ENCODE data around the gene SEPTIN2. TPM values are rescaled to one million over a fixed set of nuclear protein-coding genes. Genes with fewer than 3 reads are reported as not detected.

SEPTIN2 gene
- total and polyA plus RNA-seq, 10 of the 15 experiments (the other 5 are each of a cell fraction or from before 2014, with no cell fraction given), result 169 to 474 (median 269) TPM

DNA sequence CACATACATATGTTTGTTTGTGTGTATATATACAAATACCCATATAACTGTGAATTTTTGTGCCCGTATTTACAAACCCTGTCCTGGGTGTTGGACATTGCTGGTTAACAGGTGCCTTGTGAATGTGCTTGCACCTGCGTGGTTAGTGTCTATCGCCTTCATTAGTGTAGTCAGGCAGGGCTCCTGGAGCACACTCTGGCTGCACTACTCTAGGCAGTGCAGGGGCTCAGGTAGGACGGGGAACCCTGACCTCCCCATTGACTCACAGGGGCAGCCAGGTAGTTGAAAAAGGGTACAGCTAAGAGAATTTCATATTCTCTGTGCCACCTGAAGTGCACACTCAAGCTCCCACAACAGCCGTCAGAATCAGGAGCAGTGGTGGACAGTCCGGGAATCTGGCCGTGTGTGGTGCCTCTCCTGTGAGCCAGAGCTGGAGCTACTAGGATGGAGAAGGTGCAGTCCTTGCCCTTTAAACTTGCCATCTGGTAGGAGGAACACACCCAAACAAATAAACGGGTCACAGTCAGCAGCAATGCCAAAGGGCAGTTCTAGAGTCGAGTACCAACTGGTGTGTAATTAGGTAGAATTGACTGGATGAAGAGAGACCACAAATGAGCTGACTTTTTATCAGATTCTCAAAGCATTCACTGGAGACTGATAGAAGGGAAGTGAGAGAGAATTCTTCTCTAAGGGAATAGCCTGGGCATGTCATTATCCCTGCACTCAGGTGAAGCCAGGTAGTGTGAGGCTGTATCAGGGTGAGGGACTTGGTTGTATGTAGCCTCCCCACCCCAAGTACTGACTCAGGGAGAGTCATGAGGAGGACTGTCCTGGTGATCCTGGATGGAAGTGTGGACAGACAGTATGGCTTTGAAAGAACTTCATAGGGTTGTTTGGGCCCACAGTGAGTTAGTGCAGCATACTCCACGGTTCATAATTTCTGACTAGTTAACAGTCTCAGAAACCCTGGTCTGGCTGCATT lies 84.5 kb downstream of the SEPTIN2 start (continued):
- TF ChIP-seq TCF7 (IDR thresholded peaks at IDR 0.05; ENCODE audit: borderline replicate concordance), result no peak

Other genes with a start within 250 kb of the SEPTIN2 start
Only the 7 nearest of the 8 such genes appear.
- gene MTERF4, start 213.6 kb upstream of the SEPTIN2 start, total RNA-seq (2014; rRNA removed), result 35.5 and 37.5 TPM in 2 replicates
- gene MTERF4, start 213.6 kb upstream of the SEPTIN2 start, total RNA-seq (2014; rRNA removed; fragmentation: Illumina TruSeq; extraction: Trizol), result 52.0 and 56.3 TPM in 2 replicates
- 35.2 and 38.7 TPM in 2 replicates for gene MTERF4, start 213.6 kb upstream of the SEPTIN2 start, total RNA-seq (2021)
- gene MTERF4, start 213.6 kb upstream of the SEPTIN2 start, polyA plus RNA-seq (2011; rRNA removed), result 63.6 and 66.4 TPM in 2 replicates
- gene MTERF4, start 213.6 kb upstream of the SEPTIN2 start, polyA plus RNA-seq (2014; fragmentation: Illumina TruSeq; extraction: Trizol), result 69.1 and 85.4 TPM in 2 replicates
- gene MTERF4, start 213.6 kb upstream of the SEPTIN2 start, polyA plus RNA-seq (2014; fragmentation: Nextera tagmentation; extraction: Ambion mirVana), result 10 to 100 TPM; 36.7 to 45.0 TPM
- gene MTERF4, start 213.6 kb upstream of the SEPTIN2 start, polyA plus RNA-seq (2014; rRNA removed), result 66.8 and 68.2 TPM in 2 replicates
- 10 to 100 TPM; 44.7 to 46.0 TPM for gene MTERF4, start 213.6 kb upstream of the SEPTIN2 start, polyA plus RNA-seq (2016; fragmentation: Nextera tagmentation; extraction: Ambion mirVana)
- 32.6 and 35.2 TPM in 2 replicates for gene PASK, start 166.5 kb upstream of the SEPTIN2 start, total RNA-seq (2014; rRNA removed)
- gene PASK, start 166.5 kb upstream of the SEPTIN2 start, total RNA-seq (2014; rRNA removed; fragmentation: Illumina TruSeq; extraction: Trizol), result 21.7 and 21.8 TPM in 2 replicates
- gene PASK, start 166.5 kb upstream of the SEPTIN2 start, total RNA-seq (2021), result 49.6 and 54.9 TPM in 2 replicates
- 59.4 and 62.2 TPM in 2 replicates for gene PASK, start 166.5 kb upstream of the SEPTIN2 start, polyA plus RNA-seq (2011; rRNA removed)
- gene PASK, start 166.5 kb upstream of the SEPTIN2 start, polyA plus RNA-seq (2014; fragmentation: Illumina TruSeq; extraction: Trizol), result 24.3 and 29.5 TPM in 2 replicates
- gene PASK, start 166.5 kb upstream of the SEPTIN2 start, polyA plus RNA-seq (2014; fragmentation: Nextera tagmentation; extraction: Ambion mirVana), result 10 to 100 TPM in 1 of 2 experiments, 1 to 10 TPM in 1; 9.6 to 10.8 TPM
- gene PASK, start 166.5 kb upstream of the SEPTIN2 start, polyA plus RNA-seq (2014; rRNA removed), result 36.7 and 42.0 TPM in 2 replicates
- gene PASK, start 166.5 kb upstream of the SEPTIN2 start, polyA plus RNA-seq (2016; fragmentation: Nextera tagmentation; extraction: Ambion mirVana), result 10 to 100 TPM; 25.0 to 27.6 TPM
- gene PPP1R7, start 165.5 kb upstream of the SEPTIN2 start, total RNA-seq (2014; rRNA removed), result 78.5 and 88.0 TPM in 2 replicates
- 85.7 and 87.8 TPM in 2 replicates for gene PPP1R7, start 165.5 kb upstream of the SEPTIN2 start, total RNA-seq (2014; rRNA removed; fragmentation: Illumina TruSeq; extraction: Trizol)
- gene PPP1R7, start 165.5 kb upstream of the SEPTIN2 start, total RNA-seq (2021), result 76.9 and 84.3 TPM in 2 replicates
- 123 and 157 TPM in 2 replicates for gene PPP1R7, start 165.5 kb upstream of the SEPTIN2 start, polyA plus RNA-seq (2011; rRNA removed)
- gene PPP1R7, start 165.5 kb upstream of the SEPTIN2 start, polyA plus RNA-seq (2014; fragmentation: Illumina TruSeq; extraction: Trizol), result 146 and 167 TPM in 2 replicates
- 10 to 100 TPM; 81.4 to 82.8 TPM for gene PPP1R7, start 165.5 kb upstream of the SEPTIN2 start, polyA plus RNA-seq (2014; fragmentation: Nextera tagmentation; extraction: Ambion mirVana)
- 91.5 and 99.6 TPM in 2 replicates for gene PPP1R7, start 165.5 kb upstream of the SEPTIN2 start, polyA plus RNA-seq (2014; rRNA removed)
- gene PPP1R7, start 165.5 kb upstream of the SEPTIN2 start, polyA plus RNA-seq (2016; fragmentation: Nextera tagmentation; extraction: Ambion mirVana), result 100 to 1,000 TPM; 169 to 174 TPM
- 0.49 and 0.56 TPM in 2 replicates for gene ANO7, start 127.2 kb upstream of the SEPTIN2 start, total RNA-seq (2014; rRNA removed)
- 0.18 and 0.22 TPM in 2 replicates for gene ANO7, start 127.2 kb upstream of the SEPTIN2 start, total RNA-seq (2014; rRNA removed; fragmentation: Illumina TruSeq; extraction: Trizol)
- gene ANO7, start 127.2 kb upstream of the SEPTIN2 start, total RNA-seq (2021), result 0.88 and 1.4 TPM in 2 replicates
- 0.56 and 1.2 TPM in 2 replicates for gene ANO7, start 127.2 kb upstream of the SEPTIN2 start, polyA plus RNA-seq (2011; rRNA removed)
- gene ANO7, start 127.2 kb upstream of the SEPTIN2 start, polyA plus RNA-seq (2014; fragmentation: Illumina TruSeq; extraction: Trizol), result 0.24 and 0.35 TPM in 2 replicates
- gene ANO7, start 127.2 kb upstream of the SEPTIN2 start, polyA plus RNA-seq (2014; fragmentation: Nextera tagmentation; extraction: Ambion mirVana), result under 1 TPM; 0.08 to 0.11 TPM
- 0.47 and 1.1 TPM in 2 replicates for gene ANO7, start 127.2 kb upstream of the SEPTIN2 start, polyA plus RNA-seq (2014; rRNA removed)
- under 1 TPM; 0.40 to 0.50 TPM for gene ANO7, start 127.2 kb upstream of the SEPTIN2 start, polyA plus RNA-seq (2016; fragmentation: Nextera tagmentation; extraction: Ambion mirVana)
- 275 and 279 TPM in 2 replicates for gene HDLBP, start 253 bp upstream of the SEPTIN2 start, total RNA-seq (2014; rRNA removed)
- 233 and 234 TPM in 2 replicates for gene HDLBP, start 253 bp upstream of the SEPTIN2 start, total RNA-seq (2014; rRNA removed; fragmentation: Illumina TruSeq; extraction: Trizol)
- 344 and 348 TPM in 2 replicates for gene HDLBP, start 253 bp upstream of the SEPTIN2 start, total RNA-seq (2021)
- gene HDLBP, start 253 bp upstream of the SEPTIN2 start, polyA plus RNA-seq (2011; rRNA removed), result 88.3 and 135 TPM in 2 replicates
- 306 and 383 TPM in 2 replicates for gene HDLBP, start 253 bp upstream of the SEPTIN2 start, polyA plus RNA-seq (2014; fragmentation: Illumina TruSeq; extraction: Trizol)
- gene HDLBP, start 253 bp upstream of the SEPTIN2 start, polyA plus RNA-seq (2014; fragmentation: Nextera tagmentation; extraction: Ambion mirVana), result 10 to 100 TPM; 19.5 to 56.8 TPM
- gene HDLBP, start 253 bp upstream of the SEPTIN2 start, polyA plus RNA-seq (2014; rRNA removed), result 166 and 180 TPM in 2 replicates
- 100 to 1,000 TPM; 264 to 273 TPM for gene HDLBP, start 253 bp upstream of the SEPTIN2 start, polyA plus RNA-seq (2016; fragmentation: Nextera tagmentation; extraction: Ambion mirVana)
- gene FARP2, start 40.4 kb downstream of the SEPTIN2 start, total RNA-seq (2014; rRNA removed), result 36.0 and 45.0 TPM in 2 replicates
- gene FARP2, start 40.4 kb downstream of the SEPTIN2 start, total RNA-seq (2014; rRNA removed; fragmentation: Illumina TruSeq; extraction: Trizol), result 32.7 and 36.8 TPM in 2 replicates
- gene FARP2, start 40.4 kb downstream of the SEPTIN2 start, total RNA-seq (2021), result 62.6 and 67.5 TPM in 2 replicates
- gene FARP2, start 40.4 kb downstream of the SEPTIN2 start, polyA plus RNA-seq (2011; rRNA removed), result 47.1 and 51.8 TPM in 2 replicates
- gene FARP2, start 40.4 kb downstream of the SEPTIN2 start, polyA plus RNA-seq (2014; fragmentation: Illumina TruSeq; extraction: Trizol), result 36.8 and 47.7 TPM in 2 replicates
- gene FARP2, start 40.4 kb downstream of the SEPTIN2 start, polyA plus RNA-seq (2014; fragmentation: Nextera tagmentation; extraction: Ambion mirVana), result 1 to 10 TPM; 5.5 to 5.6 TPM
- gene FARP2, start 40.4 kb downstream of the SEPTIN2 start, polyA plus RNA-seq (2014; rRNA removed), result 31.2 and 35.1 TPM in 2 replicates
- gene FARP2, start 40.4 kb downstream of the SEPTIN2 start, polyA plus RNA-seq (2016; fragmentation: Nextera tagmentation; extraction: Ambion mirVana), result 10 to 100 TPM; 50.6 to 54.4 TPM
- gene STK25, start 192.7 kb downstream of the SEPTIN2 start, total RNA-seq (2014; rRNA removed), result 104 and 122 TPM in 2 replicates
- gene STK25, start 192.7 kb downstream of the SEPTIN2 start, total RNA-seq (2014; rRNA removed; fragmentation: Illumina TruSeq; extraction: Trizol), result 49.5 and 52.7 TPM in 2 replicates
- gene STK25, start 192.7 kb downstream of the SEPTIN2 start, total RNA-seq (2021), result 104 and 108 TPM in 2 replicates
- gene STK25, start 192.7 kb downstream of the SEPTIN2 start, polyA plus RNA-seq (2011; rRNA removed), result 69.7 and 154 TPM in 2 replicates
- gene STK25, start 192.7 kb downstream of the SEPTIN2 start, polyA plus RNA-seq (2014; fragmentation: Illumina TruSeq; extraction: Trizol), result 48.8 and 84.0 TPM in 2 replicates
- gene STK25, start 192.7 kb downstream of the SEPTIN2 start, polyA plus RNA-seq (2014; fragmentation: Nextera tagmentation; extraction: Ambion mirVana), result 10 to 100 TPM in 1 of 2 experiments, 1 to 10 TPM in 1; 6.0 to 14.0 TPM
- 135 and 161 TPM in 2 replicates for gene STK25, start 192.7 kb downstream of the SEPTIN2 start, polyA plus RNA-seq (2014; rRNA removed)
- gene STK25, start 192.7 kb downstream of the SEPTIN2 start, polyA plus RNA-seq (2016; fragmentation: Nextera tagmentation; extraction: Ambion mirVana), result 10 to 100 TPM; 88.1 to 90.5 TPM

Data from GM12878 (cell line).